Right ventricle myocardium superior (tissue), 1 donor: ENCODE measurements around the gene EIF4A3. TPM values are rescaled to one million over a fixed set of nuclear protein-coding genes. Genes with fewer than 3 reads are reported as not detected.

Experiments used
- ATAC-seq: fragments of 200-7000 bp; cut with Tn5 transposase; one replicate; pipeline ENCODE4 v1.9.1; 2020; ENCODE audit warnings: mild to moderate bottlenecking; ENCODE audit not compliant: poor library complexity
- DNase-seq: peaks from one replicate; pipeline ENCODE4 v3.0.0-alpha.2; 2020
- intact Hi-C: fragments of 100-400 bp; cut with DNase I; formaldehyde crosslinking; loops from one replicate; pipeline ENCODE4 v1.11.2; 2022
- total RNA-seq: library from RNA; stranded (reverse); fragmentation: NEBNext Ultra II Directional; extraction: Animal tissue kit (Norgen Biotek cat#: 25700); gene quantifications from one replicate; pipeline ENCODE4 v1.2.1, GENCODE V29; 2021
- donor health status: DM: no; HTN: yes; CAD: no; lungs with severe emphysema.

The EIF4A3 gene
- total RNA-seq, 1 donor from 2014 or later: 32.1 TPM

DNA sequence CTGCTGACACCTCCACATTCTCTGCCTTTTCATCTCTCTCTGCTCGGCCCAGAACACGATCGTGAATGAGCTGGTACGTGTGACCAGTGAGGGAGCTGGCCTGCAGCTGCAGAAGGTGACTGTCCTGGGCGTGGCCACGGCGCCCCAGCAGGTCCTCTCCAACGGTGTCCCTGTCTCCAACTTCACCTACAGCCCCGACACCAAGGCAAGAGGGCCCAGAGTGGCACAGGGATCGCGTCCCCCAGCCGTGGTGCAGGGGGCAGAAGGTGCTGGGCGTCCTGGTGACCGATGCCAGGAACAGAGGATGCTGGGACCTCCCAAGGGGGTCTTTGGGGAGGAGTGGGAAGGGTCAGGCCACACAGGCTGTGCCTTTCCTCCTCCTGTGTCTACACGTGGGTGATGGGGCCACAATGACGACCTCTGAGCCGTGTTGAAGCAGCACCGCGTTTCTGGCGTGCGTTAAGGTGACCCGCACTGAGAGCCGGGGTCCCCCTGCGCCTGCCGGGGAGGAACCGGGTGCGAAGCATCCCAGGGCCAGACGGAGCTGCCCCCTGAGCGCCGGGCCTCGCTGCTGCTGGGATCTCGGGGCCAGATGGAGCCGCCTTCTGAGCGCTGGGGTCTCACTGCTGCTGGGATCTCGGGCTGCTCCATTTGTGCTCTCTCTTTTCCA, 28.2 kb downstream of the EIF4A3 start:
- no peak for ATAC-seq
- no peak for DNase-seq
- intact Hi-C loops: no loop called here

DNA sequence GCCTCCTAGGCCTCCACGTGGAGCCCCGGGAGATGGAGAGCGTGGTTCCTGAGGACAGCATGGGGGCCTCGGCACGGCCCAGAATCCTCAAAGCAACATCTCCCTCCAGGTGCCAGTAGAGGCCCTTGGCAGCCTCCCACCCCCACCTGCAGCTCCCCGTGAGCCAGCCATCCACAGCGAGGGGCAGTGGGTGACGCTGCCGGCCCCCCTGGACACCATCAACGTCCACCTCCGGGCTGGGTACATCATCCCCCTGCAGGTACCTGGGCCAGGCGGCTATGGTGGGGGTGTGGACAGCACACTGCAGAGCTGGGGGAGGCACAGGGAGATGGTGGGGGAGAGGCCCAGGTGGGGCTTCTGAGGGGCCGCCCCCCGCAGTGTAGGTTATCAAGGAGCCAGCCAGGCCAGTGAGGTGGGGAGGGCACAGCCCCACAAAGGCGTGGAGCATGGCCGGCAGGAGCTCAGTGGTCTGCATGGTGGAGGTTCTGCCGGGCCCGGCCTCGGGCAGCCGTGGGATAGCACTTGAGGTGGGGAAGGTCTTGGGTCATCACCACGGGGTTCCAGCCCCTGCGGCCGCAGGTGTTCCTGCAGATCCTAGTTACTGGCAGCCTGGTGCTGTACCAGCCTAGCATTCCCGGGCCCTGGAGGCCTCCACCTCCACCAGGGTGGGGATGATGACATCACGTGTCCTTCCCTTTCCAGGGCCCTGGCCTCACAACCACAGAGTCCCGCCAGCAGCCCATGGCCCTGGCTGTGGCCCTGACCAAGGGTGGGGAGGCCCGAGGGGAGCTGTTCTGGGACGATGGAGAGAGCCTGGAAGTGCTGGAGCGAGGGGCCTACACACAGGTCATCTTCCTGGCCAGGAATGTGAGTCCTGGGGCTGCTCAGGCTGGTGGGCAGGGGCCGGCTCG, 29.2 kb downstream of the EIF4A3 start:
- intact Hi-C loops: no loop called here
- ATAC-seq: no peak
- DNase-seq: peak; percentile 36

DNA sequence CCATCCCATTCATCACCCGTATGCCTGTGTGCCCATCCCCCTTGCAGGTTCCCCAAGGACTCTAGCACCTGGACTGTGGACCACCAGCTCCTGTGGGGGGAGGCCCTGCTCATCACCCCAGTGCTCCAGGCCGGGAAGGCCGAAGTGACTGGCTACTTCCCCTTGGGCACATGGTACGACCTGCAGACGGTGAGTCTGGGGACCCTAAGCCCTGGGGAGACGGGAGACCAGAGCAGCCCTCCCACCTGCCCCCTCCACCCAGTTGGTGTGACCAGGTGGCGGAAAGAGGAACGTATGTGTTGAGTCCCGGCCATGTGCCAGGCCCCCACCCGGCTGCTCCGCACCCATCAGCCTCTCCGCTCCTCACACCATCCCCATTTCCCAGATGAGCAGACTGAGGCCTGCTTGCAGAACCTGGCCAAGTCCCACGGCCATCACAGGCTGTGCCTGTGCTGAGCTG, 30.0 kb downstream of the EIF4A3 start:
- ATAC-seq (no peak), DNase-seq (no peak)
- intact Hi-C loops: no loop called here

DNA sequence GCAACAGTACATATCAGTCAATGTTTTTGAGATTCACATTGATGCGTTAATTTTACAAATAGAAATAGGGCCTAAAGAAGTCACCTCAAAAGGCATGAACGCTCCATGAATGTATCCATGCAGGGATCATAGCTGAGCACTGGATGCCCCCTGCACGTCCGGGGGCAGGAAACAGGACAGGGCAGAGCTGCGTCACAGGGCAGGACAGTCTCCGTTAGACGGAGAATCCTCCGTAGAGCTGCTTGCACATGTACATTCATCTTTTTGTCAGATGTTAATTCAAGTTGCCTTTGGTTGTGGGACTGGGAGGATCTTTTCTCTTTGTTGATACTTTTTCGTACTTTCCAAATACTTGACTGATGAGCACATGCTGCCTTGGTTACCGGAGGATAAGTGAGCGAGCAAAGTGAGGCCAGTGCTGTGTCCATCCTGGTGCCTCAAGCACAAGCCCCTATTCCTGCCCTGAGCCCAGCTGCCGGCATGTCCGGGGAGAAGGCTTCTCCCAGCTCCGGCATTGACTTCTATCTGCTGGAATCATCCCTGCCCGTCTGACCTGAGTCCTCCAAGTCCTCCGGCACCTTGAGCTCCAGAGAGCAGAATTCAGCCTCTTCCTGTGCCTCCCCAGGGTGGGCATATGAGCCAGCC, 30.5 kb downstream of the EIF4A3 start:
- intact Hi-C loops: no loop called here
- ATAC-seq (no peak), DNase-seq (no peak)

DNA sequence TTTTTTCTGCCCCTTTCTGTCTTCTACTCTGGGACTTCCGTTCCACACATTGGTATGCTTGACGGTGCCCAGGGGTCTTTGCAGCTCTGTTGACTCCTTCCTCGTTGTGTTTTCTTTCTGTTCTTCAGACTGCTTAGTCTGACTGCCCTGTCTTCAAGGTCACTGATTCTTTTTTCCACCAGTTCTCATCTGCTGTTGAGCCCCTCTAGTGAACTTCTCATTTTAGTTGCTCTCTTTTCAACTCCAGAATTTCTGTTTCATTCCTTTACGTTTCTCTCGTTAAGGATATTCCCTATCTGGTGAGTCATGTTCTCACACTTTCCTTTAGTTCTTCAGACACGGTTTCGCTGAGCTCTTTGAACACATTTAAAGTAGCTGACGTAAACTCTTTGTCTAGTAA, 31.8 kb downstream of the EIF4A3 start:
- ATAC-seq (no peak), DNase-seq (no peak)
- intact Hi-C loops: no loop called here

DNA sequence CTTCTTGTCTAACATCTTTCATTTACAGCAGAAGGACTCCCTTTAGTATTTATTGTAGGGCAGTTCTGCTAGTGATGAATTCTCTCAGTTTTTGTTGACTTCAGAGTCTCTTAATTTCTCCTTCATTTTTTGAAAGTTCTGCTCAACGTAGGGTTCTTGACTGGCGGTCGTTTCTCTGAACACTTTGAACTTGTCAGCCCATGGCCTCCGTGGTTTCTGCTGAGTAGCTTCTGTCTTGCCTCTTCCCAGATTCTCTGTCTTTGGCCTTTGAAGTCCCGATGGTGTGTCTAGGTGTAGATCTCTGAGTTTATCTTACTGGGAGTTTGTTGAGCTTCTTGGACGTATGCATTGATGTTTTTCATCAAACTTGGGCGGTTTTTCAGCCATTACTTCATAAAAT, 32.2 kb downstream of the EIF4A3 start:
- intact Hi-C loops: no loop called here
- DNase-seq (no peak), ATAC-seq (no peak)

DNA sequence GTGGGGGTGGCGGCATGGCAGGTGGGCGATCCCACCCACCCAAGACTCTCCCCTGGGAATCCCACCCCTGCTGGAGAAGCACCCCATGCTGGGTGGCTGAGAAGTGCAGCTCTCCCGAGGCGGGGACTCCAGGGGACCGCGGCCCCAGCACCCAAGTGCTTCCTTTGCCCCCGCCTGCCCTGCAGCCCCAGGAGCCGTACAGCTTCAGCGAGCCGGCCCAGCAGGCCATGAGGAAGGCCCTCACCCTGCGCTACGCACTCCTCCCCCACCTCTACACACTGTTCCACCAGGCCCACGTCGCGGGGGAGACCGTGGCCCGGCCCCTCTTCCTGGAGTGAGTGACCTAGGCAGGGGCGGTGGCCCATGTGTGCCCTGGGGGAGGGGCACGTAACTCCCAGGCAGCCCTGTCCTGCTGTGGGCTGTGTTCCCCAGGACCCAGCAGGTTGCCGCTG, 33.9 kb downstream of the EIF4A3 start:
- intact Hi-C loops: no loop called here
- ATAC-seq (no peak), DNase-seq (no peak)

DNA sequence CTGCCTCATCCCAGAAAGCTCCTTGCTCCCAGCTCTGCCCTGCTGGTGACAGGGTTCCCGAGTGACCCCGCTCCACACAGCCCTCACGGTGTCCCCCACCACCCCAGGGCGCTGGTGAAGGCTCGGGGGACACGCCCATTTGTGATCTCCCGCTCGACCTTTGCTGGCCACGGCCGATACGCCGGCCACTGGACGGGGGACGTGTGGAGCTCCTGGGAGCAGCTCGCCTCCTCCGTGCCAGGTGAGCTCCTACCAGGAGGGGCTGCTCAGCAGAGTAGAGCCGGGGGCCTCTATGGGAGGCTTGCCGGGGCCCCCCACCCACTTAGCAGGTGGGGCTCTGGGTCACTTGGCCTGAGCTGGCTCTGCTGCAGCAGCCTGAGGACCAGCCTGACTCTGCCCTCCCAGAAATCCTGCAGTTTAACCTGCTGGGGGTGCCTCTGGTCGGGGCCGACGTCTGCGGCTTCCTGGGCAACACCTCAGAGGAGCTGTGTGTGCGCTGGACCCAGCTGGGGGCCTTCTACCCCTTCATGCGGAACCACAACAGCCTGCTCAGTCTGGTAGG, 34.4 kb downstream of the EIF4A3 start:
- DNase-seq (no peak), ATAC-seq (no peak)
- intact Hi-C loops: no loop called here

DNA sequence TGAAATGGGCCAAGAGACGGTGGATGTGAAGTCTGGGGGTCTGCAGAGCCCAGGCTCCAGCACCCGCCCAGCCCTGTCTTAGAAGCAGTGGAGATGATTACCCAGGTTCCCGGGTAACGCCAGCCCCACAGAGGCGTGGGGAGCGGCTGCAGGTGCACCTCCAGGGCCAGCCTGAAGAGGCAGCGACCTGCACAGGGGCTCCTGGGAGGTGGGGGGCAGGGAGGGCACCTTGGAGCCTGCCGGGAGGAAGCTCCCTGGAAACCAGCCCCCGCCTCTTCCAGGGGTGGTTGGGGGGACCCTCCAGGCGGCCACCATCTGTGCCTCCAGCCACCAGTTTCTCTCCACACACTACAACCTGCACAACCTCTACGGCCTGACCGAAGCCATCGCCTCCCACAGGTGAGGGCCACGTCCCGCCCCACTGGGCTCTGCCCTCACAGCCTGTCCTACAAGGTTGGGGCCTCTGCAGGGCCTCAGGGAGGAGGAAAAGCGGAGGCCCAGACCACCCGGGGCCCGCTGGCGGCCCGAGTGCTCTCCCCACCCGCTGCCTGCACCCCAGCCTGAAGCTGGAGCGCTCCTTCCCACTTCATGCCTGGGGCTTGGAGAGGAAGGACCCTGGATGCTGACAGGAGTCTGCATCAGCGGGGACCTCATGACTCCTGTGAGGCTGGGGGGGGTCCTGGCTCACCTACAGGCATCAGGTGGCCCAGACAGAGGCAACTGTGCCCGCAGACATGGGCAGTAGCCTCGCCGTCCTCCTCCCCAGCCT, 35.0 kb downstream of the EIF4A3 start:
- DNase-seq (no peak), ATAC-seq (no peak)
- intact Hi-C loops: no loop called here

DNA sequence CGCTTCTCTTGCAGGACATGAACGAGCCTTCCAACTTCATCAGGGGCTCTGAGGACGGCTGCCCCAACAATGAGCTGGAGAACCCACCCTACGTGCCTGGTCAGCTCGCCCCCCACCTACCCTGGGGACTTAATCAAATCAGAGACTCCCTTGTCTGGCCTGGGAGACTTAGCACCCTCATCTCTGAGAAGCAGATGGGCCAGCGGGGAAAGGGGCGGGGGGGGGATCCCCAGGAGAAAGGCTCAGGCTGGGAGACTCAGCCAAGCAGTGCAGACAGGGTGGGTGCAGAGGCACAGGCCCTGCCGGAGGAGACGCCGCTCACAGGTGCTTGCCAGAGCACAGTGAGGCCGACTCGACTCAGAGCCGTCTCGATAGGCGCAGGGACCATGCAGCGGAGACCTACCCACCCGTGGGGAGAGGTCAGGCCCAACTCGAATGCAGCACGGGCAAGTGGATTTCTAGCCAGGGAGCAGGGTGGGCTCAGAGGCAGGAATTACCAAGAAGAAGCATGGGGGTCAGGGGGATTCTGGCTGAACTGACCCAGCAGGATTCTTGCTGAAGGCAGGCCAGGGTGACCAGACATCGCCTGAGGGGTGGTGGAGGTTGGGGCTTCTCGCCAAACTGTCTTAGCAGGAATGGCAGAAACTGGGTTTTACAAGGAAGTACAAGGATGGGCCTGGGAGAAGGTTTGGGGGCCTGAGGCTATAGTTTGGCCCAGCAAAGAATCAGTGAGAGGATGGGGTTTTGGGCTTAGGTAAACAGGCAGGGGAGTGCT, 35.8 kb downstream of the EIF4A3 start:
- intact Hi-C loops: no loop called here
- DNase-seq (no peak), ATAC-seq (no peak)

DNA sequence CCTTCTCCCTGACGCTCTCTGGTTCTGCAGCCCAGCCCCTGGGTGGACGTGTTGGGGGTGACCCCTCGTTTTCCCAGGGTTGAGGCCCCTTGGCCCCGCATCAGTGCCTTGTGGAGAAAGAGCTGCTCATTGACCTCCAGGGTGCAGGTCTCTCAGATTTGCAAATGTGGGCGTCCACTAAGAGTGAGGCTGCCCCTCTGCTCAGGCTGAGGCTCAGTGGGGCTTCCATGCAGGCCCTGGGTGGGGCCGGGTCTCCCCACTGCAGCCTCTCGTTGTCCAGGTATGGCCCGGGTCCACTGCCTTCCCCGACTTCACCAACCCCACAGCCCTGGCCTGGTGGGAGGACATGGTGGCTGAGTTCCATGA, 36.5 kb downstream of the EIF4A3 start:
- no peak for DNase-seq
- no peak for ATAC-seq
- intact Hi-C loops: no loop called here

DNA sequence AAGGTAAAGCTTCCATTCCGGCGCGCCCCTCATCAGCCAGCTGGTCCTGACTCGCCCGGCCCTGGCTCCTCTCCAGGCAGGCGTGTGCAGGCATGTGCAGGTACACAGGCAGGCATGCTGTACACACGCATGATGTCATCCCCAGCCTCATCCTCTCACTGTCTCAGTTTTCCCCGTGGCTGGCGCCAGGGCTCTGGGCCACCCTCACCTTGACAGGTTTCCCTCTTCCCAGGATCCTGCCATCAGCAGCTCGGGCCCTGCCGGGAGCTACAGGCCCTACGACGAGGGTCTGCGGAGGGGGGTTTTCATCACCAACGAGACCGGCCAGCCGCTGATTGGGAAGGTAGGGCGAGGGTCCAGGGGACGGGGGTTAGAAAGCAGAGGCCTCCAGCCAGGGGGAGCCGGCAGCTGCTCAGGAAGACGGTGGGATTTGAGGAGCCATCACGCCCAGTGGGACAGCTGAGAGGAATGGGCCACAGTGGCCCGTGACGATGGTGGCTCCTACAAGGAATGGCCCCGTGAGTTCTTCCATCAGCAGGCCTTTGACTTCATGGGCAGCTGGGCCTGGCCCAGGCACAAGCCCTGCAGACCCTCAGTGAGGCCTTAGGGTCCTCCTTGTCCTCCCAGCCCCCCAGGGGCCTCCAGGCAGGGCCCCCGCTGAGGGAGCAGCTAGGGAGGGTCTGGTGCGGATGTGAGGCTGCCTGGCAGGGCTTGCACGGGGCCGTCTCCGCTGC, 37.0 kb downstream of the EIF4A3 start:
- ATAC-seq (no peak), DNase-seq (no peak)
- intact Hi-C loops: no loop called here

DNA sequence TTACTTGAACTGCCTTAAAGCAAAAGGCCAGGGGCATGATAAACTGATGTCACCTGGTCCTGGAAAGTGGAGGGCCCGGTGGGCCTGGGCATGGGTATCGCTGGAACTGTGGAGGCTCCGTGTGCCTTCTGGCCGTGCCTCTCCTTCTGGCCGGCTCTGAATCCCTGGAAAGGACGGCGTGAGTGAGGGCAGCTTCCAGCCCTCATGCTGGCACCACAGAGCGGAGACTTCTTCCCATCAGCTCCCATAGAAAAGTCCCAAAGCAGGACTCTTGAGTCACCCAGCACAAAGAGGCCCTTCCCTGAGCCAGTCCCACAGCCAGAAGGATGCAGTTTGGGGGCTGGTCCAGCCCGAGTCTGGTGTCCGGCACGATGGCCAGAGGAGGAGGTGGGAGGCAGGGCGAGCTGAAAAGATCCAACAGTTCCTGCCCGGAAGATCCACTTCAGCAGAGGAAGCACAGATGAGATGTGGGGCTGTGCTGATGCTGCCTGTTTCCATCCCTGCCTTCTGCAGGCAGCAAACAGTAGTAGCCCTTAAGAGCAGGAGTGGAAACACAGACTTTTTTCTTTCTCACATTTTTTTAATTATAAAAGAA, 37.8 kb downstream of the EIF4A3 start:
- intact Hi-C loops: no loop called here
- ATAC-seq (no peak), DNase-seq (no peak)

DNA sequence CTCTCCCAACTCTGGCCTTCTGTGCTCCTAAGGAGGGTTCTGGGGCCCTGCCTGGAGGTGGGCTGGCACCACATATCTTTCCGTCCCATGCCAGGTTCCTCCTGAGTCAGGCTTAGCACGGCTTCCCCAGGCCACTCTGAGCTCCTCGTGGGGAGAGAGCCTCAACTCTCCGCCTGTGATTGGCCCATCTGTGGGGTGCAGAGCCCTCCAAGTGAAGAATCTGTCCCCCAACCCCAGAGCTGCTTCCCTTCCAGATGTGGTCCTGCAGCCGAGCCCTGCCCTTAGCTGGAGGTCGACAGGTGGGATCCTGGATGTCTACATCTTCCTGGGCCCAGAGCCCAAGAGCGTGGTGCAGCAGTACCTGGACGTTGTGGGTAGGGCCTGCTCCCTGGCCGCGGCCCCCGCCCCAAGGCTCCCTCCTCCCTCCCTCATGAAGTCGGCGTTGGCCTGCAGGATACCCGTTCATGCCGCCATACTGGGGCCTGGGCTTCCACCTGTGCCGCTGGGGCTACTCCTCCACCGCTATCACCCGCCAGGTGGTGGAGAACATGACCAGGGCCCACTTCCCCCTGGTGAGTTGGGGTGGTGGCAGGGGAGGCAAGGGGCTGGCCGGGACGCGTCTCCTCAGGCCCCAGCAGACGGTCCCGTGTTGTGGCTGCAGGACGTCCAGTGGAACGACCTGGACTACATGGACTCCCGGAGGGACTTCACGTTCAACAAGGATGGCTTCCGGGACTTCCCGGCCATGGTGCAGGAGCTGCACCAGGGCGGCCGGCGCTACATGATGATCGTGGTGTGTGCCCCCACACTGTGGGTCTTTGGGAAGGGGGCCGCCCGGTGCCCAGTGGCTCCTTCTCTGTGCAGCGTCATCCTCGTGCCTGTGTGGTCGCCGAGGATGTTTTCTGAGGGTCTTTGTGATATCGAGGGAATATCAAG, 38.6 kb downstream of the EIF4A3 start:
- ATAC-seq: no peak

DNA sequence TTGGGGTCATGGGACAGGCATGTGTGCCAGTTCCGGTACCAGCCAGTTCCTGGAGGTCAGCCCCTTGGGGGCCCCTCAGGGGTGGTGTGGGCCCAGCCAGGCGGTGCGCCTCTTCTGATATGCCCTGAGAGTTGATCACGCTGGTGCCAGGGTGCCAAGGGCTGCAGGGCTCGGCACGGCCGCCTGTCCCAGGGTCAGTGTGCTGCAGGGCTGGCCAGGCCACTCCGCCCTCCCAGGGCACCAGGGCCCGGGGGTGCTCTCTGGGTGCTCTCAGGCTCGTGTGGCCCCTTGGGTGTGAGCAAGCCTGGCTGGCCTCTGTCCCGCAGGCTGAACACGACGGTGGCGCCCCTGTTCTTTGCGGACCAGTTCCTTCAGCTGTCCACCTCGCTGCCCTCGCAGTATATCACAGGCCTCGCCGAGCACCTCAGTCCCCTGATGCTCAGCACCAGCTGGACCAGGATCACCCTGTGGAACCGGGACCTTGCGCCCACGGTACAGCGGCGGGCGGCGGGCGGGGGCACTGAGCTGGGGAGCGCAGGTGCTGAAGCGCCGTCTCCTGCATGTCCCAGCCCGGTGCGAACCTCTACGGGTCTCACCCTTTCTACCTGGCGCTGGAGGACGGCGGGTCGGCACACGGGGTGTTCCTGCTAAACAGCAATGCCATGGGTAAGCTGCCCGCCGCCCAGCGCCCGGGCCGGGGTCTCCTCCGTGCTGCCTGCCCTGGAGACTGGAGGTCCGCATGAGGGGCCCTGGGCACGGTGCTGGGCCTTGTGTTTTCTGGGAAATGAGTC, 39.5 kb downstream of the EIF4A3 start:
- ATAC-seq (no peak), DNase-seq (no peak)
- intact Hi-C loops: no loop called here

More for the DNA sequence above, 38.6 kb downstream of the EIF4A3 start:
- DNase-seq: no peak
- intact Hi-C loops: no loop called here
